DMS114 treated with DMSO at 0.1 percent for 48 hours (cell line): ENCODE data around the gene SIK3.

Source experiments
- DNase-seq: peaks from one replicate; lab custom pipeline; 2025; ENCODE audit not compliant: unreplicated experiment; lab: John Stamatoyannopoulos, UW

Gene SIK3

GRCh38 chr11:116973270-116973669 is 125.0 kb downstream of the SIK3 start:
- no peak for DNase-seq

GRCh38 chr11:116972691-116973090 is 125.5 kb downstream of the SIK3 start:
- no peak for DNase-seq

- no peak for DNase-seq
These were observed 127.5 kb downstream of the SIK3 start for GRCh38 chr11:116970485-116971292.

- DNase-seq, result no peak
These were observed 128.5 kb downstream of the SIK3 start for GRCh38 chr11:116969694-116970093.

- DNase-seq, result no peak
These were observed 134.0 kb downstream of the SIK3 start for GRCh38 chr11:116964269-116964668.

GRCh38 chr11:116963813-116964212 is 134.4 kb downstream of the SIK3 start:
- no peak for DNase-seq

- no peak for DNase-seq
These were observed 136.1 kb downstream of the SIK3 start for GRCh38 chr11:116962108-116962507.

GRCh38 chr11:116960930-116961329 is 137.3 kb downstream of the SIK3 start:
- DNase-seq, result no peak

GRCh38 chr11:116958246-116958645 is 140.0 kb downstream of the SIK3 start:
- DNase-seq, result no peak

- DNase-seq, result no peak
These were observed 142.3 kb downstream of the SIK3 start for GRCh38 chr11:116955949-116956348.

- no peak for DNase-seq
These were observed 142.7 kb downstream of the SIK3 start for GRCh38 chr11:116955548-116955947.

GRCh38 chr11:116953530-116954285 is 144.5 kb downstream of the SIK3 start:
- DNase-seq, result no peak

- no peak for DNase-seq
These were observed 146.5 kb downstream of the SIK3 start for GRCh38 chr11:116951762-116952161.

GRCh38 chr11:116950210-116950609 is 148.0 kb downstream of the SIK3 start:
- DNase-seq, result no peak

GRCh38 chr11:116948391-116948790 is 149.8 kb downstream of the SIK3 start:
- DNase-seq, result no peak

- no peak for DNase-seq
These were observed 151.8 kb downstream of the SIK3 start for GRCh38 chr11:116946414-116946813.

GRCh38 chr11:116939499-116939898 is 158.7 kb downstream of the SIK3 start:
- DNase-seq, result no peak

- DNase-seq, result no peak
These were observed 159.7 kb downstream of the SIK3 start for GRCh38 chr11:116938471-116939070.

- no peak for DNase-seq
These were observed 161.3 kb downstream of the SIK3 start for GRCh38 chr11:116936754-116937446.

- no peak for DNase-seq
These were observed 162.7 kb downstream of the SIK3 start for GRCh38 chr11:116935514-116935913.

GRCh38 chr11:116935089-116935488 is 163.1 kb downstream of the SIK3 start:
- no peak for DNase-seq
